HG03175 (cell line): Measurements from ENCODE around the gene PSMB1.
"Not testable (repeated sequence)": the region's sequence is repeated elsewhere in the genome, so short reads cannot be mapped to it uniquely, and the experiment has no call there.

Source experiments
- ATAC-seq: cut with Tn5 transposase; IDR thresholded peaks from one replicate; pipeline ENCODE4 v1.9.1; 2021; ENCODE audit warnings: mild to moderate bottlenecking, moderate library complexity; ENCODE audit not compliant: unreplicated experiment

Gene PSMB1

DNA sequence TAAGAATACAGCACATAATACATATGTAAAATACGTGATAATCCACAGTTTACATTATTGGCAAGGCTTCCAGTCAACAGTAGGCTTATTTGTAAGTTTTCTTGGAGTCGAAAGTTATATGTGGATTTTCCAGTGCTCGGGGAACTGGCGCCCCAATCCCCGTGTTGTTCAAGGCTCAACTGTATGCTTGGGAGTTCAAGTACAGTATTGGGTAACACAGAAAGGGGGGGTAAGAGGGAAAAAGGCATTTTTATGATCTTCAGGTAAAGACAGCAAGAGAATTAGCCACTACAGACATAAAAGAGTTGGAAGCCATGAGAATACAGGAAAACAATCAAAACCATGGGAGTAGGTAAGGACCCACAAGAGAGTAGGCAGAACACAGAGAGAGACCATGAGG is 16.4 kb downstream of the PSMB1 start:
- no peak for ATAC-seq

DNA sequence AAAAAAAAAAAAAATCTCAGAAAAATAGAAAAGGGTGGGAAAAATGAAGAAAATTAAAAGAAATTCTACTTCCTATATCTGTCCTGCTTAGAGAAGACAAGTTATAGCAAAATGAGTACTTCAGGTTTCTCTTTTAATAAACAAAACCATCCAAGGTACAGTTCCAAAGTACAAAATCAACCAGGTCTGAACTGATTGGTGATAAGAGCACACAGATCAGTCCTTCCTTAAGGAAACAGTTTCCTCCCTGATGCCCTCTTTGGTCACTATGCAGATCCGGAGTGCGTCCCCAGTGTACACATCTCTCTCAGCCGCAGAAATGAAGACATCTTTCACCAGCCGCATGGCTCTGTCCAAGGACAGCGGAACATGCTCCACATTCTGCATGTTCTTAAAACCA is 18.1 kb downstream of the PSMB1 start:
- ATAC-seq = no peak

DNA sequence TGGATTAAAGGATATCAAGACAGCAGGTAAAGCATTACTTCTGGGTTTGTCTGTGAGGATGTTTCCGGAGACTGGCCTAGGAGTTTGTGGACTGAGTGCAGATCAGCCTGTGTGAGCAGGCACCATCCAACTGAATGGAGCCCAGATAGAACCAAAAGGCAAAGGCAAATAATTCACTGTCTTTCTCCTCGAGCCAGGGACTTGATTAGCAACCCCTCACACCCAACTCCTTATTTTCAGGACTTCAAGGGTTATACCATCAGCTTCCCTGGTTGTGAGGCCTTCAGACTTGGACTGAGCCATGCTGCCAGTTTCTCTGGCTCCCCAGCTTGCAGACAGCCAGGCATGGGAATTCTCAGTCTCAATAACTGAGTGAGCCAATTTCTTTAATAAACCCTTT is 19.3 kb downstream of the PSMB1 start:
- ATAC-seq = no peak

DNA sequence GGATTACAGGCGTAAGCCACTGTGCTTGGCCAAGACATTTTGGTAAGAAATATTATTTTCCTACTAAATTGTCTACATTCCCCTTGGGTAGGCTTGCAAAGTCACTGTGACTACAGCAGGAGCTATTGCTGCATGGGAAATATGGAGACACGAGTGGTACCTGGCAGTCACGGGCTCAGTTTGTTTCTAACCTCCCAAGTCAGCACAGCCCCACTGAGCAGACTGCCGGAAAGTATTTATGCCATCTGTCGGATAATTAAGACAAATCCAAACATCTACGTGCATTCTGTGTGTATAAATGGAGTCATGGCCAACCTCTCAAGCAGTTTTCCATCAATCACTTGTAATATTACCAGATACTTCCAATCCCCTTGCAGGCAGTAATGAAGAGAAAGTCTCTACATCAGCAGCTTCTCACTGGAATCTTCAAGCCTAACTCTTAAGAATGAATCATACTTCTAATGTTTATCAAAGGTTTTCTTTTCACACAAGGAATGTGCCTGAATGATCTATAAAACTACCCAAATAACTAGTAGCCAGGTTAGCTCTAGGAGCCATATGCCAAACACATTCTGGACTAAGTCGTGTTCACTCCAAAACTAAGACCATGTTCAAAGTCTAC is 20.1 kb downstream of the PSMB1 start:
- ATAC-seq = no peak

DNA sequence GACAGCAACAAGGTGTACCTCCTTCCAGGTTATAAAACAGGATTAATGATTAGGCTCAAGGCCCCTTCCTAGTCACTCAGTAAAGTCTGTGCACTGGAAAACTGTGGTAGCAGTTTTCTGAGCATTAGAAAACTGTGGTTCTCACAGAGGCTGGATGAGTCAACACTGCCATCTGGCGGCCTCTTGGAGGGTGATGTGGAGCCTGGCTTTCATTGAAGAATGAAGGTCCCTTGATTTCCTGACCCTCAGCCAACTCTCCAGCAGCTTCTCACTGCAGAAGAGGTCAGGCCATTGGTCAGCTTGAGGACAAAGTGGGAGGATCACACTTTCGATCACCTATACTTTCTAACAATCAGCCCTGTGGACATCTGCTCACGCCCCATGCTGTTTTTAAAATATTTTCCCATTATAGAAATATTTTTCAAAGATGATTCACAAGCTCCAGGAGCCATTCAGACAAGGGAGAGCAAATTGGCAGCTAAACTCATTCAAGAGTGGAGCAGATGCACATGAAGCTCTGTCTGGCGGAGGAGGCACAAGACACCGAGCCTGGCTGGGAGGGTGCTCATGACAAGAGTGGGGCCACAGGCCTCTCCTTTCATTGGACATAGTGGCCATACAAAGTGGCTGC is 23.2 kb downstream of the PSMB1 start:
- ATAC-seq = peak; percentile 80

DNA sequence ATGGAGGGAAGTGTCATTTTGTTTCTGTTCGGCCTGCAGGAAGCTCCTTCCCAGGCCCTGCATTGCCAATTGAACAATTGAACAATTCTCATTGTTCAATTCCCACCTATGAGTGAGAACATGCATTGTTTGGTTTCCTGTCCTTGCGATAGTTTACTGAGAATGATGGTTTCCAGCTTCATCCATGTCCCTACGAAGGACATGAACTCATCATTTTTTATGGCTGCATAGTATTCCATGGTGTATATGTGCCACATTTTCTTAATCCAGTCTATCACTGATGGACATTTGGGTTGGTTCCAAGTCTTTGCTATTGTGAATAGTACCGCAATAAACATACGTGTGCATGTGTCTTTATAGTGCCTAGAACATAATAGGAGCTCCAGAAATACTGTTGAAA is 25.1 kb downstream of the PSMB1 start:
- not testable (repeated sequence) for ATAC-seq

DNA sequence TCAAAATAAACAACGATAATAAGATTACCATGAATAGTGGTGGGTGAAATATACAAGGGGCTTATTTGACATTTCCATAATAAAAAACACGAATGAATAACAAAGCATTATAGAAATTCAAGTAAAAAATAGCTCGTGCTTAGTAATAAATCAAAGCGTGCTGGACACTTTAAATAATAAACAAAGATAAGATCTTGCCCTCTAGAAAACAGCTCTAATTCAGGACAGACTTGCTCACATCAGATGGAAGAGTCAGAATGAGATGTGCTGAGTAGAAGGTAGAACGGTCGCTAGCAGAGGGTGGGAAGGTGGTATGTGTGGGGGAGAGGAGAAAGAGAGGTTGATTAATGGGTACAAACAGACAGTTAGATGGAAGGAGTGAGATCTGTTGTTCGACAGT is 27.3 kb downstream of the PSMB1 start:
- ATAC-seq = no peak

DNA sequence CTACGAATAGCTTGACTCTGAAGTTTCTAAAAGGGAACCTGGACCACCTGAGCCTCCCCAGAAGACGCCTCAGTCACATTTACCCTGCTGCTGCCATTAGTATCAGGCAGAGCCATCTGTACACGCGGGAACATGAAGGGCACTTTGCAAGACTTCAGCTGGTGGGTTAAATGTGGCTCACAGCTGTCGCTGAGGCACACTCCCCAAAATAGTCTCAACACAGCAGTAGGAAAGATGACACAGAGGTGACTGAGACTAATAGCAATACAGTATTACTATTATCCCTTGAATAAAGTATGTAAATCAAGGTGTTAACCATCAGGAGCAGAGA is 29.0 kb downstream of the PSMB1 start:
- no peak for ATAC-seq

DNA sequence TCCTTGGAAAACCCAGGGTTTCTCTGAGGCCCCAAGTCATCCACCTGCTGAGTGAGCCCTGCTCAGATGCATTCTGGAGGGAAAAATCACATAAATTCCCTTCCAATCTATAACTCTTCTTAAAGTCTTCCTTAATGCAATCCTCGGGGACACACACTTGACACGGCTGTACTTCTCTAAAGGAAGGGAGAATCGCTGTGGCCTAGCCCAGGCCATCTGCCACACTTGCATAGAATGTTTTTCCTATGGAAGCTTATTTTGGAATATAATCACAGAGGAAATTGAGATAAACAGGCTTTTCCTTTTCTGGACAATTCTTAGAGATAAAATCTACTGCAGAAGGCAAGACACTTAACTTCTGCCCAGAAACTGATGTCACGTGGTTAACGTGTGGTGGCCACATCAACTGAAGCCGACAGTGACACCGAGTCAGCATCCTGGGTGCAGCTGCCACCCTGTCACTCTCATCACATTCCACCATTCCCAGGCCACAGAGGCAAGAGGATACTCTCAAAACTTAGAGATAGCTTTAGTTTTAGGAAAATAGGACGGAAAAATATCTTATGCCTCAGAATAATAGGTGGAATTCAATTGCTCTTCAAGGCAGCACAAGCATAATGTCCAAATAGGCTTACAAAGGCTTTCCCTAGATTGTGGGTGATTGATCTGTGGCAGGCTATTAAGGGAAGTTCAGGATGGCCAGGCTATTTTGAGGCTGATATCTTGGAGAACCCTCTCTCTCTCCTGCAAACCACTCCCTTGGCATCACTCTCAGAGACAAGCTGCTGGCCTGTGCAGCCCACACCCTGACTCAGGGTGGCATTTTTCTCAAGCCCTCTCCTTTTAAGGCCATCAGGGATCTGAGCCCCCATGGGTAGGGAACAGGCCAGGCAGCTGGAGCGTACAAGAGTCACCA is 29.6 kb downstream of the PSMB1 start:
- ATAC-seq = no peak

DNA sequence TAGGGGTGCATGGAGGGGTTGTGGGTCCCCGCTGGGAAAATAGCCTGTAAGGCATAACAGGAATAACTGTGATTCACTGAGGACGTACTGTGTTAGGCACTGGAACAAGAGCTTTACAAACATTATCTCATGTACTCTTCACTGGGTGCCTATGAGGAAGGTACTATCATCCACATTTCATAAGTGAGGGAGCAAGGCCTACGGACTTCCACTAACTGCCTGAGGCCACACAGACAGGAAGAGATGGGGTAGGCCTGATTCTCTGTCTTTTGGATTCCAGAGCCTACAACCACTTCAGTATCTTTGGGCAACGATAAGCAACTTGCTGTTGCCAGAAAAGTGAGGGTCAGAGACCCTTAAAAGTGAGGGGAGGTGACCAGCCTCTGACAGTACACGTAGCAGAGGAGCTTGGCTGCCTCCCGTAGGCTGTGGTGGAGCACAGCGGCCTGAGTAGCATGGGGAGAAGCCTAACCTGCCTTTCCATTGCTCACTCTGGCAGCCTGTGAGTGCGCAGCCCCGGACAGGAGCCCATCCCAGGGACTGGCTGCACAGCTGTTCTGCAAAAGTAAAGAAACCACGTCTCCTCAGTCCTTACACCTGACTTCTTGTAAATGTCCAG is 30.4 kb downstream of the PSMB1 start:
- no peak for ATAC-seq

DNA sequence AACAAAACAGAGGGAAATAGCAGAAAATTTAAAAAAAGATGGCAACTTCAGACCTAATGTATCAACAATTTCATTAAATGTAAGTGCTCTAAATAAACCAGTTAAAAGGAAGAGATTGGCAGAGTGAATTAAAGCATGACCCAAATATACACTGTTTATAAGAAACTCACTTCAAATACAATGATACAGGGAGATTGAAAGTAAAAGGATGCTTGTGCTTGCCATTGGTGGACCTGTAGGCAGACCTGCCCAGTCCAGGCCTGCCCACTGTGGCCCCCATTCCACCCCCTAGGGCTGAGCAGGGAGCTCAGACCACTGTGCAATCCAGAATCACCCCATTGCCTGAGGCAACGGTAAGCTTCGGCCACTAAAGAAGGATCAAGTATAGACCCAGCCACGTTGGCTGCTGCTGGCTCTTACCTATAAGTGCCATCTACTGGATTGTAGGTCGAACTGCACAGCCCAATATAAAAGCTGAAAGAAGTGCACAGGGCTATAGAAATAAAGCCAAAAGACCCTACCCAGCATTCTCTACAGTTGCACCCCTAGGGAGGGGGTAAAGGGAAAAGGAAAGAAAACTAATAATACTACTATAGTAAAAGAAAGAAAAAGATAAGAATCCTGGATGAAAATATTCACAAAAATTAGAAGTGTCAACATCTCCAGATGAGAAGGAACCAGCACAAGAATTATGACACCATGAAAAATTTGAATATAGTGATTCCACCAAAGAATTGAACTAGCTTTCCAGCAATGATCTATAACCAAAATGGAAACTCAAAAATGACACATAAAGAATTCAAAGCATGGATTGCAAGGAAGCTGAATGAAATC is 36.1 kb downstream of the PSMB1 start:
- peak; percentile 88 for ATAC-seq

DNA sequence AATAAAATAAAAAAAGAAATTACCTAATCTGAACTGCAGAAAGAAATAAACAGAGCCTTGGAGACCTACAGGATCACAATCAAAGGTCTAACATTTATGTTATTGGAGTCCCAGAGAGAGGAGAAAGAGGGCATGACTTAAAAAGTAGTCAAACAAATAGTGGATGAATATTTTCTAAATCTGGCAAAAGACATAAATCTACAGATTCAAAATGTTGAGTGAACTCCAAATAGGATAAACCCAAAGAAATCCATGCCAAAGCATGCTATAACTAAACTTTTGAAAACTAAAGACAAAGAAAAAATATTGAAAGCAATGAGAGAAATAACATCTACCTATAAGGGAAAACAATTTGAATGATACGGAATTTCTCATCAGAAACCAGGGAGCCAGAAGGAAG is 38.2 kb downstream of the PSMB1 start:
- ATAC-seq = no peak

DNA sequence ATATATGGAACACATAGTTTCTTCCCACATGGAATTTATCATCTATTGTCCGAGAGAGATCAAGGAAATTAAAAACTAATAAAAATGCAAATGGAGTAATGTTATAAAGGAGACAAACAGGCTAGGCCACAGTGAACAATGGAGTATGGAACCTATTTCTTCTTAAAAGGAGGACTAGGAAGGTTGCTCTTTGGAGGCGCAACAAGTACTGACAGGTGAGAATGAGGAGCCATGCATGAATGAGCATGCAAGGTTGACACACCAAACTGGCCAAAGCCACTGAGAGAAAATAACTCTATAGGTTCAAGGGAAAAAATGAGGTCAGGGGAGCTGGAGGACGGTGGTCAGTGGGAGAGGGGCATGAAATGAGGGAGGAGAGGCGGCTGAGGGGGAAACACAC is 40.9 kb downstream of the PSMB1 start:
- ATAC-seq = no peak

DNA sequence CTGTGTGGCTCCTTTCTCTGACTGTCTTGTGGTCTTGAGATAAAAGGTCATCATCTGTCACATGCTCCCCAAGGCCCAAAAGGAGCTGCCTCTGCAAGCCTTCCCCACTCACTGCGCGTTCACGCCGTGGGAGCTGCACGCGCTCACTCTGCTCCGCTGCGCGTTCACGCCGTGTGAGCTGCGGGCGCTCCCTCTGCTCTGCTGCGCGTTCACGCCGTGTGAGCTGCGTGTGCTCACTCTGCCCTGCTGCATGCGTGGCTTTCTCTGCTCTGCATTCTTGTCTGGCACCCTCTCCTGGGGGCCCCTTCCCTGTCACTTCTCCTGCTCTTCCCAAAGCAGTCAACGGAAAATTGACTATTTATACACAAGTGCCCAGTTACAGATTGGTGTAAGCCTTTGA is 42.5 kb downstream of the PSMB1 start:
- ATAC-seq = no peak

DNA sequence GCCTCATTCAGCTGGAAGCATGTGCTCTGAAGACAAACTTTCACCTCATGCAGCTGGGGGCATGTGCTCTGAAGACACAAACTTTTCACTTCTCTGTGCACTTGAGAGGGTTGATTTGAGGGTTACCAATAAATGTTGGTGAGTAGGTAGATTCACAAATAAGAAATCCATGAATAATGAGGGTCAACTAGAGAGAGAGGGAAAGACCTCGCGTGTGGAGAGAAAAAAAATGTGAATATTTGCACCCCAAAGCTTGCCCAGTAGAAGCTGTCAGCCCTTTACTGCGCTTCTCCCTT is 43.4 kb downstream of the PSMB1 start:
- ATAC-seq = no peak

DNA sequence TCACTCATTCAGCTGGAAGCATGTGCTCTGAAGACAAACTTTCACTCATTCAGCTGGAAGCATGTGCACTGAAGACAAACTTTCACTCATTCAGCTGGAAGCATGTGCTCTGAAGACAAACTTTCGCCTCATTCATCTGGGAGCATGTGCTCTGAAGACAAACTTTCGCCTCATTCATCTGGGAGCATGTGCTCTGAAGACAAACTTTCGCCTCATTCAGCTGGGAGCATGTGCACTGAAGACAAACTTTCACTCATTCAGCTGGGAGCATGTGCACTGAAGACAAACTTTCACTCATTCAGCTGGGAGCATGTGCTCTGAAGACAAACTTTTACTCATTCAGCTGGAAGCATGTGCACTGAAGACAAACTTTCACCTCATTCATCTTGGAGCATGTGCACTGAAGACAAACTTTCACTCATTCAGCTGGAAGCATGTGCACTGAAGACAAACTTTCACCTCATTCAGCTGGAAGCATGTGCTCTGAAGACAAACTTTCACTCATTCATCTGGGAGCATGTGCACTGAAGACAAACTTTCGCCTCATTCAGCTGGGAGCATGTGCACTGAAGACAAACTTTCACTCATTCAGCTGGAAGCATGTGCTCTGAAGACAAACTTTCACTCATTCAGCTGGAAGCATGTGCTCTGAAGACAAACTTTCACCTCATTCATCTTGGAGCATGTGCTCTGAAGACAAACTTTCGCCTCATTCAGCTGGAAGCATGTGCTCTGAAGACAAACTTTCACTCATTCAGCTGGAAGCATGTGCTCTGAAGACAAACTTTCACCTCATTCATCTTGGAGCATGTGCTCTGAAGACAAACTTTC is 44.0 kb downstream of the PSMB1 start:
- not testable (repeated sequence) for ATAC-seq

DNA sequence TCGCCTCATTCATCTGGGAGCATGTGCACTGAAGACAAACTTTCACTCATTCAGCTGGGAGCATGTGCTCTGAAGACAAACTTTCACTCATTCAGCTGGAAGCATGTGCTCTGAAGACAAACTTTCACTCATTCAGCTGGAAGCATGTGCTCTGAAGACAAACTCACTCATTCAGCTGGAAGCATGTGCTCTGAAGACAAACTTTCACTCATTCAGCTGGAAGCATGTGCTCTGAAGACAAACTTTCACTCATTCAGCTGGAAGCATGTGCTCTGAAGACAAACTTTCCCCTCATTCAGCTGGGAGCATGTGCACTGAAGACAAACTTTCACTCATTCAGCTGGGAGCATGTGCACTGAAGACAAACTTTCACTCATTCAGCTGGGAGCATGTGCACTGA is 44.8 kb downstream of the PSMB1 start:
- not testable (repeated sequence) for ATAC-seq

DNA sequence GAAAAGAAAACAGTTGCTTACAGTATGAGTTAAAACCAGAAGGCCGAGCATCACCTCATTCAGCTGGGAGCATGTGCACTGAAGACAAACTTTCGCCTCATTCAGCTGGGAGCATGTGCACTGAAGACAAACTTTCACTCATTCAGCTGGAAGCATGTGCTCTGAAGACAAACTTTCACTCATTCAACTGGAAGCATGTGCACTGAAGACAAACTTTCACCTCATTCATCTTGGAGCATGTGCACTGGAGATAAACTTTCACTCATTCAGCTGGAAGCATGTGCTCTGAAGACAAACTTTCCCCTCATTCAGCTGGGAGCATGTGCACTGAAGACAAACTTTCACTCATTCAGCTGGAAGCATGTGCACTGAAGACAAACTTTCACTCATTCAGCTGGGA is 45.4 kb downstream of the PSMB1 start:
- ATAC-seq = not testable (repeated sequence)

DNA sequence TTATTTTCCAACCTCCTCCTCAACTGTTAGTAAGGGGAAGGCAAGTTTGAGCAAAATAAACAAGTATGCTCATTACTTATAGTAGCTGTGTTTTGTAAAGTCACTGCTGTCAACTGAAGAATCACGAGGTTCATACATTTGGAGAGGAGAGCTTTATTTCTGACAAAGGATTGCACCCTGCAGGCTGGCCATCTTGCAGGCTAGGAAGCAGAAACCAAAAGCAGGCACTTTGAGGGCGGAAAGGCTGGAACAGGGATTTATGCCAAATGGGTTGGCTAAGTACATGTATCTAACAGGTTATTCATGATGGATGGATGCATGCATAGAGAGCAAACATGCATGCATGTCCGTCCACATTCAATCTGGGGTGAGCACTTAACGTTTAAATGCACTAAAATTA is 46.7 kb downstream of the PSMB1 start:
- ATAC-seq = no peak

DNA sequence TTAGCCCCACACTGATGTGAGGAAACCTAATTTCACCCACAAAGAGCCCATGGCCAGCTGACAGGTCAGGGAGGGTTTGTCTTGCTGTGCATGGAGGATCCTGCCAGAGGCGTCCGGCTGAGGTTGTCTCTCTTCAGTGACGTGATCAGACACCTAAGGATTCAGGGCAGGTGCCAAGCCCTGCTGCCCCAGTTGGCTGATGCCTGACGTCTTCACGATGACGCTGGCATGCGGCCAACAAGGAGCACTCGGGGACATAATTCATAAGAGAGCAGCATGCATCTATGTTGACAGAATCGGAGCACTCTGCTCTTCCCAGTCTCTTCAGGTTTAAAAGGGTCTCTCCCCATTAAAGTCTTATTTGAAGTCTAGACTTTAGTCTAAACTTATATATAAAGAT is 47.8 kb downstream of the PSMB1 start:
- no peak for ATAC-seq
